ENCODE data around the gene MYL6.

The MYL6 gene

DNA sequence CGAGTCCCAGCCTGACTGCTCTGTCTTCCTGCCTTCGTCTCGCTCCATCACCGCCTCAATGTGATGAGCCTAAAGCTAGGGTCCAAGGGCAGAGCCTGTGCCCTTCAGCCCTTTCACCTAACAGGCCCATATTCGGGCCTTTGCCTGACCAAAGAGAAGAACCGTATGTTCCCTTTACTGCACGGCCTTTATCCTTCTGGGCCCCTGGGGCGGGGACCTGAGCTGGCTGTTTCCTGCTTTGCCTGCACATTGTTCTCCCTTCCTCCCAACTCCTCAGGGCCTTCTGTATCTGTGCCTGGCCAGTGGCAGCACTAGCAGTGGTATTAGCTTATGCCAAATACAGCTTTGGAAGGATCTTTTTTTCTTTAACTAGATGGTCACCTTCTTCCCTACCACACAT is 14.3 kb upstream of the MYL6 start:
- TF ChIP-seq, protein P1, sequence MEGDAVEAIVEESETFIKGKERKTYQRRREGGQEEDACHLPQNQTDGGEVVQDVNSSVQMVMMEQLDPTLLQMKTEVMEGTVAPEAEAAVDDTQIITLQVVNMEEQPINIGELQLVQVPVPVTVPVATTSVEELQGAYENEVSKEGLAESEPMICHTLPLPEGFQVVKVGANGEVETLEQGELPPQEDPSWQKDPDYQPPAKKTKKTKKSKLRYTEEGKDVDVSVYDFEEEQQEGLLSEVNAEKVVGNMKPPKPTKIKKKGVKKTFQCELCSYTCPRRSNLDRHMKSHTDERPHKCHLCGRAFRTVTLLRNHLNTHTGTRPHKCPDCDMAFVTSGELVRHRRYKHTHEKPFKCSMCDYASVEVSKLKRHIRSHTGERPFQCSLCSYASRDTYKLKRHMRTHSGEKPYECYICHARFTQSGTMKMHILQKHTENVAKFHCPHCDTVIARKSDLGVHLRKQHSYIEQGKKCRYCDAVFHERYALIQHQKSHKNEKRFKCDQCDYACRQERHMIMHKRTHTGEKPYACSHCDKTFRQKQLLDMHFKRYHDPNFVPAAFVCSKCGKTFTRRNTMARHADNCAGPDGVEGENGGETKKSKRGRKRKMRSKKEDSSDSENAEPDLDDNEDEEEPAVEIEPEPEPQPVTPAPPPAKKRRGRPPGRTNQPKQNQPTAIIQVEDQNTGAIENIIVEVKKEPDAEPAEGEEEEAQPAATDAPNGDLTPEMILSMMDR (IDR thresholded peaks at IDR 0.05; ENCODE audit: insufficient read depth, low read depth, low read length, missing control alignments): no peak
- no peak for DNase-seq (ENCODE audit: low read depth)
- H3K4me3 ChIP-seq (ENCODE audit: low read length): no peak overlapping the region

DNA sequence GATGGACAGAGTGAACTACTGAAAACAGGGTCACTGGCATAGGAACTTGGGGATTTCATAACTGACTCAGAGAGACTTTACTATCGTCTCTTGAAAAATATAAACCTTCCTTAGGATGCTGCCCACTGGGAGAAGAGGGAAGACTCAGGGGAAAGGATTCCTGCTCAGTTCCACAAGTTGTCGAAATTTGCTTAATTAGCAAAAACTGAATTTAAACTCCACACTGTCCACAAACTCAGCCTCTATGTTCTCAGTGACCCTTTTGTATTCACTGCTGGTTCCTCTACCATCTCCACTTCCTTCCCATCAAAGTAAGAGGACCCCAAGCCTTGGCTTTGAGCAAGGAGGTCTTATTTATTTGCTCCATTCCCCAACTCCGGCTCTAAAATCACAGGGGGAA is 12.9 kb upstream of the MYL6 start:
- H3K4me3 ChIP-seq (ENCODE audit: low read length): no peak overlapping the region
- DNase-seq (ENCODE audit: low read depth): no peak
- TF ChIP-seq, protein P1 (IDR thresholded peaks at IDR 0.05; ENCODE audit: insufficient read depth, low read depth, low read length, missing control alignments): no peak

DNA sequence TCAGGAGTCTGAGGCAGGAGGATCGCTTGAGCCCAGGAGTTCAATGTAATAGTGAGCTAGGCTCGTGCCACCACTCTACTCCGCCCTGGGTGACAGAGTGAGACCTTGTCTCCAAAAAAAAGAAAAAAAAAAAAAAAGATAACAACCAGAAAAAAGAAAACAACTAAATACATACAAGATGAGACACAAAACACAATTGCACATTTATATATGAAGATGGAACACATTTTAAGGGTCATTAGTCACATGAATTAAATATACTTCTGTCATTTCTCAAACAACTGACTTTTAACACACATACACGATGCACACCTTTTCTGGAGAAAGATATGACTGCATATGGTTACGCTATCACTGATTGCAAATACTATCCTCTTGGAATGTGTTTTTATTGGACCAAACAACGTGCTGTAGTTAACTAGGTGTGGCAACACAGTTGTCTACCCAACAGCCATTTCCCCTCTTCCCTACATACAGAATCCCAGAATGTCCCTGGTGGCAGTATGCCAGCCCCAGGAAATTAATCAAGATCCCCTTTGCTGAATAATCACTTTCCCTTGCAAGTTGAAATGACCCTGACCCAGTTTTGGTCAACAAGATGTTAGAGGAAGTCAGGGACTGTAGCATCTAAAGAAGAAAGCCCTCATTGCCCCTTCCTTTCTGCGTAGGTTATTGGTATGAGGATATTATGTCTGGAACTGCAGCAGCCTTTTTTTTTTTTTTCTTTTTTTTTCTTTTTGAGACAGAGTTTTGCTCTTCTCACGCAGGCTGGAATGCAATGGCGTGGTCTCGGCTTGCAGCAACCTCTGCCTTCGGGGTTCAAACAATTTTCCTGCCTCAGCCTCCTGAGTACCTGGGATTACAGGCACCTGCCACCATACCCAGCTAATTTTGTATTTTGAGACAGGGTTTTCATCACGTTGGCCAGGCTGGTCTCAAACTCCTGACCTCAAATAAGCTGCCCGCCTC is 11.4 kb upstream of the MYL6 start:
- TF ChIP-seq, protein P1 (IDR thresholded peaks at IDR 0.05; ENCODE audit: insufficient read depth, low read depth, low read length, missing control alignments): no peak
- DNase-seq (ENCODE audit: low read depth): no peak

DNA sequence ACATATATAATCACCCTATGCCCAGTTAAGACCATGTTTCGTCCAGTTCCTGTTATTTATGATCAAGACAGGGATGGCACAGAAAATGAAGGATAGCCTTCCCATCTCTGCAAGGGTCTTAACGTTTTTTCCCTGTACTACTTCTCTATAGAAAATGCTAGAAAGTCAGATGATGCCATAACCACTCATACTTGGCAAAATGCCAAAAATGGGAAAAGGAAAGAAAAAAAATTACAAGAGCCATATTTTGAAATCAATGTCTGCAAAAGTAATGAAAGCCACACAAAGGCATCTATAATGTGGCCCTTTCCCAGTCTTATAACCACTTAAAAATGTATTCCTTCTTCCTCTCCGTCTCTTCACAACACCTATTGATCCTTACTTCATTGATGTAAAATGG is 7.6 kb upstream of the MYL6 start:
- H3K4me3 ChIP-seq (ENCODE audit: low read length): no peak overlapping the region
- DNase-seq (ENCODE audit: low read depth): peak; percentile 54
- TF ChIP-seq, protein P1 (IDR thresholded peaks at IDR 0.05; ENCODE audit: insufficient read depth, low read depth, low read length, missing control alignments): no peak

More for the DNA sequence above, 11.4 kb upstream of the MYL6 start:
- H3K4me3 ChIP-seq (ENCODE audit: low read length): no peak overlapping the region

DNA sequence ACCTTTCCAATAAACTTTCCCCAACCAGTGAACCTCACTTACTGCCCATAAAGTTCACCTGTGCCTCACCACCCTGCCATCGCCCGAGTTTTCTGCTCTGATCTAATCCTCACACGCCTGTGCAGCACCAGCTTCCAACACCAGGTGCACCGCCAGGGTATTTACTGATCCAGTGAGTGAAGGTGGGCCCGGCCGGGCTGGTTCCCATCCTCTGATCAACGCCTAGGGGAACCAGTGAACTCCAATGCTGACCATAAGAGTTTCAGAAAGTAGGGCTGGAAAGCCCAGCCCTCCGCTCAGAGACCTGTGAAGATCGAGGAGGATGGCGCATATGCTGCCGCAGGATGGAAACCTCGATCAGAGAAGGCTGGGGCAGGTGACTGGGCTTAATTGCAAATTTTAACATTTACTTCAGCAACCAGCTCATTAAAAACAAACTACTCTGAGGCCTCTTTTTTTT is 6.5 kb upstream of the MYL6 start:
- DNase-seq (ENCODE audit: low read depth): peak; percentile 66
- peak overlapping the region; percentile 82 for H3K4me3 ChIP-seq (ENCODE audit: low read length)

DNA sequence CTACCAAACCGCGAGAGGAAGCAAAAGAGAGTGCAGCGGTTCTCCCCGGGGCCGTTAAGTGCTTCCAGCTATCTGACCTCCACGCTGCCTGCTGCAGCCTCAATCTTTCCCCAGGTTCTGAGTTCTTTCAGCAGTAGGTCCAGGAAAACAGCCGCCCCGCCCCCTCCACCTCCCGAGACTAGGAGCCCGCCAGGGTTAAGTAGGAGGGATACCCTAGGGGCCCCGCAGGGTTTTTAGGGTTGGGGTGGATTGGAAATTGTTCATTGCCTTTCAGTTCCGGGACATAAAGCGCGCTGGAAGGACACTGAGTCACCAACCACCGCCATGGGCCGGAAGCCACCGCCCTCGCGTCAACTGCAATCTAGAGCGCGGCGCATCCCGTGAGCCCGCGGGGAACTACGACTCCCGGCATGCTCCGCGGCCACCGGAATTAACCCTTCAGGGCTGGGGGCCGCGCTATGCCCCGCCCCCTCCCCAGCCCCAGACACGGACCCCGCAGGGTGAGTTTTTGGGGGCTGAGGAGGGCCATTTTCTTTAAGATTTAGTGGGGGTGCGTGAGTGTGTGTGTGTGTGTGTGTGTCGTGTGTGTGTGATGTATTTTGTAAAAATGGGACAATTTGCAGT is 5.9 kb upstream of the MYL6 start, which contains the start of gene MYL6B:
Gene MYL6B (plus strand): TSS at position 456 of the 624 bp plus-strand sequence. CDS start 1,332 bp downstream, outside the sequence.
- DNase-seq (ENCODE audit: low read depth): peak; percentile 94
- H3K4me3 ChIP-seq (ENCODE audit: low read length): peak within 1 kb of the TSS; percentile 82
- TF ChIP-seq, protein P1 (IDR thresholded peaks at IDR 0.05; ENCODE audit: insufficient read depth, low read depth, low read length, missing control alignments): no peak

More for the DNA sequence above, 6.5 kb upstream of the MYL6 start:
- TF ChIP-seq, protein P1 (IDR thresholded peaks at IDR 0.05; ENCODE audit: insufficient read depth, low read depth, low read length, missing control alignments): peak; percentile 79
